Testis (tissue), 2 donors: Measurements from ENCODE around the gene TACC3.

Source experiments
- CTCF ChIP-seq, 3 experiments: fragments of 450-650 bp in 2 of 3; fragments of 200-600 bp in 1 of 3; sonication (generic) in 1 of 3; IDR thresholded peaks; one replicate each; pipeline ENCODE4 v1.5.1; 2016 to 2019; ENCODE audit warnings: antibody characterized with exemption in 3 of 3, mild to moderate bottlenecking in 2 of 3, moderate library complexity in 1 of 3
- POLR2A ChIP-seq: fragments of 450-650 bp; IDR thresholded peaks from one replicate; pipeline ENCODE4 v1.6.1; 2017; ENCODE audit warnings: antibody characterized with exemption, mild to moderate bottlenecking, moderate library complexity

- TF ChIP-seq CTCF (IDR thresholded peaks at IDR 0.05) (no peak), POLR2A (no peak)
Observed at GRCh38 chr4:1721666-1722550, 587 bp downstream of the TACC3 start.
